Amniotic stem cell (primary cell): ENCODE data around the gene C4BPA.

Experiments used
- DNase-seq: peaks from one replicate; lab custom pipeline; 2025; lab: John Stamatoyannopoulos, UW

C4BPA gene

GRCh38 chr1:207103892-207104373 is at the start of gene C4BPA:
C4BPA (plus strand) TSS chr1:207104233; CDS start chr1:207113026, 8,793 bp downstream.
- DNase-seq, result no peak

GRCh38 chr1:207054491-207054890 is 49.5 kb upstream of the C4BPA start:
- no peak for DNase-seq

- no peak for DNase-seq
Measured at GRCh38 chr1:207055386-207056001, 48.5 kb upstream of the C4BPA start.

GRCh38 chr1:207056673-207057072 is 47.4 kb upstream of the C4BPA start:
- no peak for DNase-seq

- DNase-seq, result no peak
Measured at GRCh38 chr1:207058252-207058651, 45.8 kb upstream of the C4BPA start.

DNA sequence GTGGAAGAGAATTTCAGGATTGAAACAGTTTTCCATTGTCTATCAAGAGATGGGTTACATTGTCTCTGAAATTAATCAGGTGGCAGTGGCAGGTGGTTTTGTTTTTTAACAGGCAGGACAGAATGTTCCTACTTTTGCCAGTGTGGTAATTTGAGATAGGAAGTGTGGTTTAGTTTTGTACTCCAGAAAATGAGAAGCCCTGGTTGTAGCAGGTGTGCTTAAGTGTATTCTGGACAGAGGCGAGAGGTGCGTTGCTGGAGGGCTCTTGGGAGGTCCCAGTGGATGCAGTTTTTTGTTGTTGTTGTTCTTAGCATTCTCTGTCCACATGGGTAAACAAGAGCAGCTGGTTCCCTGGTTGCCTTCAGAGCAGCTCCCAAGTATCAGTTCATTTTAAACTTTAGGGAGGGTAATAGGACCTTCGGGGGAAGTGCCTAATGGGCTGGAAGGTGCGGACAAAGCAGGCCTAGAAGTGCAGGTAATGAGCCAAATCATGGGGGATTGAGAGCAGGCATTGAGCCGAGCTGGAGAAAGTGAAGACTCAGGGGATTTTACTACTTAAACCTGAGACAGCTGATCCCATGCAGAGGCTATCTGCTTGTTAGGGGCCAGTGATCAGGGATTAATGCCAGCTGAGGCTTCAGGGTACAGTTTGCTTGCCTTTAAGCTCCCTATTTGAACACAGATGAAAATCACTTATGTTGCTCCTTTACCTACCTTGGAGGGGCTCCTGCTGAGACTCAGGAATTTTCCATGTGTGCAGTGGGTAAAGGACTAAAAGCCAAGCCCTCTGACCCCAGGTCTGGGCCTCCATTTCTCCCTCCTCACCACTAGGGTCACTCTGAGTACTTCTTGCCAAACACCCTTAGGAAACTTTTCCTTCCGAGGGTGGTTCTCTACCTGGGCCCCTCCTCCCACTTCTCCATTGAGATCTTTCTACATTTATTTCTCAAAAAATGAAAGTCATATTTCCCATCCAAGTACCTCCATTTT is 44.9 kb upstream of the C4BPA start:
- DNase-seq, result no peak

DNA sequence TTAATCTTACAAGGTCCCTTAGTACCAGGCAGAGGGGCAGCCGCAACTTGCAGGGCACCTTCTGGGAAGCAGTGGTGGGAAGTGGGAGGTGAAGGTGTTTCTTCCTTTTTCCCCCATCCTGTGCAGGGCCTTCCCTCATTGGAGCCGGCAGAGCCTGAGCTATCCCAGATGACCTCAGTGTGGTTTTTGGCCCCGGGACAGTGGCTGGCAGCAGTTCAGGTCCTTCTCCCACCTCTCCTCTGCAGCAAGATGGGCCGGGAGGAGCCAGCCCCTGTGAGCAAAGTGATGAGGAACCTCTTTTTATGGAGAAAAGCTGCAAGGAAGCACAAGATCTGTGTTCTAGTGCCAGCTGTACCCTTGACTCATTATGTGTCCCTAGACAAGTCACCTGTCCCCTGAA is 44.2 kb upstream of the C4BPA start:
- no peak for DNase-seq

GRCh38 chr1:207060596-207060995 is 43.4 kb upstream of the C4BPA start:
- no peak for DNase-seq

GRCh38 chr1:207062058-207062457 is 42.0 kb upstream of the C4BPA start:
- DNase-seq, result no peak

- DNase-seq, result no peak
Measured at GRCh38 chr1:207063014-207063413, 41.0 kb upstream of the C4BPA start.

DNA sequence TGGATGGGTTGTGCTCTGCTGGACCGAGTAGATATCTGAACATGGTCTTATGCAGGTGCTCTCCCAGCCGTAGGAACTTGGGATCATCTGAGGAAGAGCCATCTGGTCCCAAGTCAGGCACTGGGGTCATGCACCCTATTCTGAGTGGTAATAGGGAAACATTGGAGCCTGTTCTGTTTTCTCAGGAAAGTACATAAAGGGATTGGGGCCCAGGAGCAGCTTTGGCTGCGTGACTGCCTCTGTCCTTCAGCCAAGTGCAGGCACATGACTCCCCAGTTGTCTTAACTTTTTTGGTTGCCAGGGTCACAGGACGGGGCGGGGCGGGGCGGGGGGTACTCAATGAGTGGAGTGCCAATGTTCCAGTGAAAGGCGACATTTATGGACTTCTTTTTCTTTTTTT is 39.5 kb upstream of the C4BPA start:
- no peak for DNase-seq

DNA sequence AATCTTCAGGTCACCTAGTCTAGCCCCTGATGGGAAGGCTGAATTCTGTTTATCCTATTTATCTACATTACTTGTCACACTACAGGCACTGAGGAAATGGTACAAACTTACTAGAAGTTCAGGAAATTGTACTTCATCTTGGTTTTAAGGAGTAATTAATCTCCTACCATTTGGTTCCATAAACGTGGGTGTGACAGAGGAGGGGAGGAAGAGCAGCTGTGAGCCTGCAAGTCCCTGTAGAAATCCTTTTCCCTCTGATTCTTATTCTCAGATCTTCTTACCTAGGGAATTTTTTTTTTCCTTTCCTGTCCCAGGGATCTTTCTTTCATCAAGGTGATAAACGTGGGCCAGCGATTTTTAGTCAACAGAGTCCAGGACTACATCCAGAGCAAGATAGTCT is 36.8 kb upstream of the C4BPA start:
- DNase-seq, result no peak

DNA sequence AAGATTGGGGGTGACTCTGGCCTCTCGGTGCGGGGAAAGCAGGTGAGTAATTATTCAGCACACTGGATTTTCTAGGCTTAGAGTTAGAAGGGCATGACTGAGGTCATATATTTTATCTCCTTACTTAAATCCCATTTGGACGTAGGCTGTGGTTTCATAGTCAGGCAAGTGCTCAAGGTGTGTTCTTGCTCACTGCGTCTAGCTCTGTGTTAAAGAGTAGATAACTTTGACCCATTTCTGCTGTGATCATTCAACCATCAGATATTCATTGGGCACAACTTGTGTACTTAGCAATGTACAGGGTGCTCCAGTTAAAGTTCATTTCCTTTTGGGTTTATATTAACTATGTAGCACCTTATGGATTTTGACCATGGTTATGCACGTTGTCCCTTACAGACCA is 36.4 kb upstream of the C4BPA start:
- no peak for DNase-seq

DNA sequence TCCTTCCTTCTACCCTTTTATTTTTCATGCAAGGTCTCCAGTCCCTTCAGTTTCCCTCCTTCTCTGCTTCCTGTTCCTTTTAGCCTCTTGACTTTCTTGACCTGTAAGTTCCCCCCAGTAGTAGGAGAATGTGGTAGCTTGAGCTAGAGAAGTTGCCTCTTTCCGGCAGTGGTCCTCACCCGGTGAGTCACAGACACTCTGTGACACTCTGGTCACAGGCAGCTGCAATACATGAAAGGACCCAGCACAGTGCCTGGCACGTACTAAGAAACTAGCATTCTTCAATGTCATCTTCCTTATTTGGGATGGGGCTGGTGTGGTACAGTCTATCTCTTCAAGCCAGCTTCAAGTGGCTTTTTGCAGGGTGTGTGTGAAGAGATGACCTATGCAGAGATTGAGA is 35.0 kb upstream of the C4BPA start:
- no peak for DNase-seq

- DNase-seq, result no peak
Measured at GRCh38 chr1:207069858-207070506, 34.1 kb upstream of the C4BPA start.

- no peak for DNase-seq
Measured at GRCh38 chr1:207070811-207071210, 33.2 kb upstream of the C4BPA start.

- DNase-seq, result no peak
Measured at GRCh38 chr1:207071426-207071825, 32.6 kb upstream of the C4BPA start.

- no peak for DNase-seq
Measured at GRCh38 chr1:207072233-207072632, 31.8 kb upstream of the C4BPA start.

DNA sequence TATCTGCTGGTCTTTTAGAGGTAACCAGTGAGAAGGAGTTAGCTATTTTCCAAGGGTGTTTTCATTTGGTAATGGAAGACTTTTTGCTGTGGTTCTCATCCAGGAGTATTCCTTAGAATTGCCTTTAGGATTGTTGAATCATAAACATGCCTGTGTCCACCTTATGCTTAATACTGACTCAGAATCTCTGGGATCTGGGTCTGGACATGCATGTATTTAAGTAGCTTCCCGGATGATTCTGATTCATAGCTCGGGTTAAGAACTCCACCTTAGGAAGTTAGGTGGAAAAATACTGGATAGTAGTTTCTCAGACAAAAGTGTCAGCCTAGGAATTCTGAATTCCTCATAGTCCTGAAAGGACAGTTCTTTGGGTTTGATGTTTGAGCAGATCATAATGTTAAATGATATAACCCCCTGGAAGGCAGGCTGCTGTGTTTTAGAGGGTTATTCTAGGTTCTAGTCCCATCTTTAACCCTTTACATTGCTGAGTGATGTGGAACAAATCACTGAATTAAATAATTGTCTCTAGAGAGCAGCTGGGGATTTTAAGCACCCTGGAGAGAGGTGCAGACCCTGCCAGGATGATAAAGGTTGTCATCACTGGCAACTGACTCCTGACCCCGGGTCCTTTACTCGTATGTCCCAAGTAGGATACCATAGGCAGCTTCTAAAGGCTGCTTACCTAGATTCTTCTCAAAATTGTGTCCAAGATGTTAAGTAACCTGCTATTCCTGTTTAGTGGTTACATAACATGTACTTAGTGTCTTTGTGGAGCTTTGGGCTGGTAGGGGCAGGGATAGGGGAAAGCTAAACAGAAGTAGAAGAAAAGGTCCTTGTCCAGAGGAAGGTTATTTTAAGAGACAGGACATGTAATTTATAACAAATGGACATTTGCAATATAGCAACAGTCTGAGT is 29.9 kb upstream of the C4BPA start:
- DNase-seq, result no peak

DNA sequence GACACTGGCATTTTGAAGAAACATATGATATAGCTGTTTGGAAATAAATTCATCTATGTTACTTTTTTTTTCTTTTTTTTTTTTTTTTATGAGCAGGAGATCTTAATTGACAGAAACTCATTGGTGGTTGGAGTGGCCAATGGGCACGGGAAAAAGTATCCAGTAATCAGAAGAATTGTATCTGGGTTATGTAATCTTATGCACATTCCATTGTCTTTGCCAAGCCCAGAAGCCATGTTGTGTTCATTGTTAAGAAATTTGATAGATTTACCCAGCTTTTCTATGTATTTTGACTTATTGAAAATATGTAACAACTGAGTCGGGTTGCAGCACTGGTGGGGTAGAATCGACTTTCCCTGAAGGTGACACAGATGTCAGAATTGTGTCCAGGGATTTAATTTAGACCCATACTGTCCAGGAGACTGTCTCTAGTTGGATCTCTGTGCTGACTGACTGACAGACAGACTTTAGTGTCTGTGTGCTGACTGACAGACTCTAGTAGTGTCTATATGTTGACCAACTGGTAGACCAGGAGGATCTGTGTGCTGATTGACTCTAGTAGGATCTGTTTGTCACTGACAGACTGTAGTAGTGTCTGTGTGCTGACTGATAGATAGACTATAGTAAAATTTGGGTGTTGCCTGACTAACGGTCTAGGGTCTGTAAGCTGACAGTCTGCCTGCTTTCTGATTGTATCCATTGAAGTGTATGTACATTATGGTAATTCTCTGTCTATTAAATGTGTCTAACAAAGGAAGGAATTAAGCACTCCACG is 27.7 kb upstream of the C4BPA start:
- no peak for DNase-seq

- DNase-seq, result no peak
Measured at GRCh38 chr1:207077012-207077411, 27.0 kb upstream of the C4BPA start.
